Measurements from ENCODE around the gene UBE2J1. TPM values are rescaled to one million over a fixed set of nuclear protein-coding genes. Genes with fewer than 3 reads are reported as not detected.

UBE2J1 gene
- total RNA-seq (2021) (19.8 and 29.0 TPM in 2 replicates), Bru-seq, nascent RNA (percentile 89 among the genes with signal in this experiment), BruChase-seq, experiment 1, labeled RNA remaining after a 2-hour chase (percentile 88 among the genes with signal in this experiment), BruChase-seq, experiment 2, labeled RNA remaining after a 6-hour chase (percentile 96 among the genes with signal in this experiment)
- long read RNA-seq, full-length matches to known transcripts, result 86 of 106 reads
- long read RNA-seq, partial matches to known transcripts, result 5 of 106 reads
- long read RNA-seq, other reads (novel, unspliced or antisense), result 15 of 106 reads

- Histone ChIP-seq H3K36me3 (ENCODE audit: low read depth) (no peaks in the 10 kb centered on the region), H3K4me2 (peak within 1 kb of the TSS; percentile 91), H3K27me3 (ENCODE audit: insufficient read depth, low read depth) (no peaks in the 10 kb centered on the region), H3K9me2 (ENCODE audit: insufficient read depth) (no peaks in the 10 kb centered on the region), H3K79me2 (ENCODE audit: low read depth) (peaks cover 48% of the 10 kb centered on the region), H3K27ac (peak within 1 kb of the TSS; percentile 88), H3K4me1 (replicated peaks; ENCODE audit: insufficient read depth) (peaks cover 28% of the 10 kb centered on the region), H4K20me1 (ENCODE audit: insufficient read depth) (no peaks in the 10 kb centered on the region), H3K4me3 (peak within 1 kb of the TSS; percentile 81), H3F3A (ENCODE audit: insufficient read depth, low read depth) (peaks cover 12% of the 10 kb centered on the region; the same call in 1 of the 2 replicates), H3K9me3 (ENCODE audit: insufficient read depth, low read depth) (no peaks in the 10 kb centered on the region), H2AFZ (peak within 1 kb of the TSS; percentile 86)
- ChIA-PET POLR2A (ENCODE audit: unreplicated experiment) (interaction anchor here (0.6 to 2.1 kb wide), 9 partner anchors 47 to 1643 kb away, joined by 4 to 30 read pairs (median 6); partner anchors contain the start of gene RNGTT), CTCF (interaction anchor here (0.9 to 1.6 kb wide), 2 partner anchors 54 to 932 kb away, joined by 3 to 5 read pairs; no protein-coding TSS in a partner anchor)
- peak; percentile 80 to 93 for DNase-seq
- no peak for TF ChIP-seq EZH2 (IDR thresholded peaks at IDR 0.05; ENCODE audit: low read depth)
- TF ChIP-seq CTCF (conservative IDR thresholded peaks at IDR 0.05), result no peak
- intact Hi-C loops (cut with micrococcal nuclease; ENCODE audit: unreplicated experiment), result loop anchor here (1.0 to 5.0 kb wide), 2 partner anchors 54 to 270 kb away; partner anchors contain the start of gene PNRC1
- no TSS peak for BruUV-seq (replicated peaks)
Measured at GRCh38 chr6:89352278-89353117, at the start of gene UBE2J1. Gene UBE2J1, minus strand, starts transcription at chr6:89352722. Its CDS starts 153 bp downstream, at chr6:89352569.

- Histone ChIP-seq H2AFZ (no peak overlapping the region), H4K20me1 (ENCODE audit: insufficient read depth) (no peaks in the 10 kb centered on the region), H3F3A (ENCODE audit: insufficient read depth, low read depth) (no peaks in the 10 kb centered on the region), H3K9me3 (ENCODE audit: insufficient read depth, low read depth) (no peaks in the 10 kb centered on the region), H3K27ac (no peak overlapping the region), H3K79me2 (ENCODE audit: low read depth) (no peaks in the 10 kb centered on the region), H3K36me3 (ENCODE audit: low read depth) (no peaks in the 10 kb centered on the region), H3K4me1 (replicated peaks; ENCODE audit: insufficient read depth) (no peaks in the 10 kb centered on the region), H3K4me2 (no peak overlapping the region), H3K9me2 (ENCODE audit: insufficient read depth) (no peaks in the 10 kb centered on the region), H3K4me3 (no peak overlapping the region), H3K27me3 (ENCODE audit: insufficient read depth, low read depth) (no peaks in the 10 kb centered on the region)
- CTCF ChIA-PET, result interaction anchor here (0.7 kb wide), 1 partner anchor 1129 kb away, joined by 7 read pairs; no protein-coding TSS in a partner anchor
- no peak for DNase-seq
- intact Hi-C loops (cut with micrococcal nuclease; ENCODE audit: unreplicated experiment), result no loop called here
- TF ChIP-seq EZH2 (IDR thresholded peaks at IDR 0.05; ENCODE audit: low read depth) (no peak), CTCF (conservative IDR thresholded peaks at IDR 0.05) (no peak)
- no TSS peak for BruUV-seq (replicated peaks)
- POLR2A ChIA-PET (ENCODE audit: unreplicated experiment), result no interaction called here
Measured at GRCh38 chr6:89400912-89401399, 48.4 kb upstream of the UBE2J1 start.

- Histone ChIP-seq H3K4me3 (no peak overlapping the region), H3K79me2 (ENCODE audit: low read depth) (no peaks in the 10 kb centered on the region), H3K27me3 (ENCODE audit: insufficient read depth, low read depth) (no peaks in the 10 kb centered on the region), H3K27ac (no peak overlapping the region), H2AFZ (no peak overlapping the region), H4K20me1 (ENCODE audit: insufficient read depth) (no peaks in the 10 kb centered on the region), H3K36me3 (ENCODE audit: low read depth) (no peaks in the 10 kb centered on the region), H3F3A (ENCODE audit: insufficient read depth, low read depth) (no peaks in the 10 kb centered on the region), H3K9me2 (ENCODE audit: insufficient read depth) (no peaks in the 10 kb centered on the region), H3K4me2 (no peak overlapping the region), H3K9me3 (ENCODE audit: insufficient read depth, low read depth) (no peaks in the 10 kb centered on the region), H3K4me1 (replicated peaks; ENCODE audit: insufficient read depth) (no peaks in the 10 kb centered on the region)
- no peak for DNase-seq
- no TSS peak for BruUV-seq (replicated peaks)
- POLR2A ChIA-PET (ENCODE audit: unreplicated experiment), result no interaction called here
- intact Hi-C loops (cut with micrococcal nuclease; ENCODE audit: unreplicated experiment), result no loop called here
- CTCF ChIA-PET, result no interaction called here
- TF ChIP-seq CTCF (conservative IDR thresholded peaks at IDR 0.05) (no peak), EZH2 (IDR thresholded peaks at IDR 0.05; ENCODE audit: low read depth) (no peak)
Measured at GRCh38 chr6:89400050-89400449, 47.5 kb upstream of the UBE2J1 start.

Data from PC-9 (cell line).